Activated T-helper 2 cell treated with anti-CD3 and anti-CD28 coated beads, Interferon-gamma antibody, Interleukin-2, Interleukin-4, amounts not matched to agents 10 μg/mL and 5 μg/mL and 100 μg/mL, durations not matched to agents 14 hours and 24 hours and 36 hours (primary cell): Measurements from ENCODE around the gene MRFAP1L1. TPM values are rescaled to one million over a fixed set of nuclear protein-coding genes. Genes with fewer than 3 reads are reported as not detected.
"Not testable (repeated sequence)": the region's sequence is repeated elsewhere in the genome, so short reads cannot be mapped to it uniquely, and the experiment has no call there.

Experiments
- DNase-seq: peaks from one replicate; pipeline ENCODE4 v3.0.0; 2021; ENCODE audit warnings: low spot score
- H3K27ac Mint-ChIP-seq: one replicate; pipeline ENCODE4 v1.8.0; 2021; ENCODE audit warnings: mixed read lengths
- H3K27me3 Mint-ChIP-seq: one replicate; pipeline ENCODE4 v1.8.0; 2021; ENCODE audit warnings: low read depth, mixed read lengths
- H3K36me3 Mint-ChIP-seq: one replicate; pipeline ENCODE4 v1.8.0; 2021; ENCODE audit warnings: low read depth, mixed read lengths
- H3K4me1 Mint-ChIP-seq: one replicate; pipeline ENCODE4 v1.8.0; 2021; ENCODE audit warnings: low read depth, mixed read lengths
- H3K4me3 Mint-ChIP-seq: one replicate; pipeline ENCODE4 v1.8.0; 2021; ENCODE audit warnings: low read depth, mild to moderate bottlenecking, moderate library complexity, mixed read lengths
- H3K9me3 Mint-ChIP-seq: one replicate; pipeline ENCODE4 v1.8.0; 2021; ENCODE audit warnings: mixed read lengths
- intact Hi-C: fragments of 100-400 bp; cut with micrococcal nuclease; formaldehyde crosslinking; loops from one replicate; pipeline ENCODE4 v1.15.1; 2023
- total RNA-seq: library from RNA; stranded (reverse); gene quantifications from 2 replicates; pipeline ENCODE4 v1.2.3, GENCODE V29; 2022

The MRFAP1L1 gene
- total RNA-seq = 46.6 and 49.6 TPM in 2 replicates

GRCh38 chr4:6709230-6710114 lies at the start of gene MRFAP1L1:
Gene MRFAP1L1 (minus strand): TSS chr4:6709865. CDS start chr4:6709629, 236 bp downstream.
- peaks cover 4% of the 10 kb centered on the region for H3K9me3 Mint-ChIP-seq
- H3K4me1 Mint-ChIP-seq = peaks cover 51% of the 10 kb centered on the region
- intact Hi-C loops = loop anchor here (1.0 to 10.0 kb wide), 6 partner anchors 13 to 278 kb away; partner anchors contain the start of genes KIAA0232, MAN2B2 and MRFAP1
- H3K36me3 Mint-ChIP-seq = peaks cover 52% of the 10 kb centered on the region
- H3K27ac Mint-ChIP-seq = peak within 1 kb of the TSS; percentile 95
- H3K27me3 Mint-ChIP-seq = peaks cover 2% of the 10 kb centered on the region
- H3K4me3 Mint-ChIP-seq = peak within 1 kb of the TSS; percentile 94
- peak; percentile 94 for DNase-seq

GRCh38 chr4:6758728-6759127 lies 49.1 kb upstream of the MRFAP1L1 start:
- Mint-ChIP-seq H3K4me1 (peaks cover 2% of the 10 kb centered on the region), H3K36me3 (no peaks in the 10 kb centered on the region), H3K9me3 (no peaks in the 10 kb centered on the region), H3K27me3 (peaks cover 5% of the 10 kb centered on the region), H3K27ac (no peak overlapping the region), H3K4me3 (no peak overlapping the region)
- DNase-seq = no peak
- intact Hi-C loops = no loop called here

GRCh38 chr4:6756345-6756744 lies 46.7 kb upstream of the MRFAP1L1 start:
- intact Hi-C loops, DNase-seq, H3K36me3 Mint-ChIP-seq, H3K27me3 Mint-ChIP-seq, H3K4me1 Mint-ChIP-seq, H3K9me3 Mint-ChIP-seq, H3K4me3 Mint-ChIP-seq, H3K27ac Mint-ChIP-seq: not testable (repeated sequence)

- intact Hi-C loops = no loop called here
- Mint-ChIP-seq H3K4me1 (peaks cover 9% of the 10 kb centered on the region), H3K27me3 (no peaks in the 10 kb centered on the region), H3K36me3 (no peaks in the 10 kb centered on the region), H3K27ac (no peak overlapping the region), H3K4me3 (no peak overlapping the region), H3K9me3 (no peaks in the 10 kb centered on the region)
- DNase-seq = no peak
Measured at GRCh38 chr4:6755088-6755753, 45.6 kb upstream of the MRFAP1L1 start.

- intact Hi-C loops = no loop called here
- Mint-ChIP-seq H3K36me3 (no peaks in the 10 kb centered on the region), H3K4me3 (no peak overlapping the region), H3K27me3 (no peaks in the 10 kb centered on the region), H3K4me1 (peaks cover 9% of the 10 kb centered on the region), H3K27ac (no peak overlapping the region), H3K9me3 (no peaks in the 10 kb centered on the region)
- no peak for DNase-seq
Measured at GRCh38 chr4:6754481-6755087, 44.9 kb upstream of the MRFAP1L1 start.

GRCh38 chr4:6753891-6754290 lies 44.2 kb upstream of the MRFAP1L1 start:
- no peaks in the 10 kb centered on the region for H3K9me3 Mint-ChIP-seq
- no peak overlapping the region for H3K4me3 Mint-ChIP-seq
- H3K27ac Mint-ChIP-seq = no peak overlapping the region
- peaks cover 9% of the 10 kb centered on the region for H3K4me1 Mint-ChIP-seq
- no peaks in the 10 kb centered on the region for H3K36me3 Mint-ChIP-seq
- no peak for DNase-seq
- intact Hi-C loops = no loop called here
- no peaks in the 10 kb centered on the region for H3K27me3 Mint-ChIP-seq

- Mint-ChIP-seq H3K27me3 (no peaks in the 10 kb centered on the region), H3K36me3 (no peaks in the 10 kb centered on the region), H3K4me3 (no peak overlapping the region), H3K27ac (no peak overlapping the region), H3K4me1 (peaks cover 9% of the 10 kb centered on the region), H3K9me3 (no peaks in the 10 kb centered on the region)
- intact Hi-C loops = no loop called here
- no peak for DNase-seq
Measured at GRCh38 chr4:6753103-6753560, 43.5 kb upstream of the MRFAP1L1 start.

GRCh38 chr4:6752486-6752829 lies 42.8 kb upstream of the MRFAP1L1 start:
- intact Hi-C loops = no loop called here
- Mint-ChIP-seq H3K36me3 (no peaks in the 10 kb centered on the region), H3K4me1 (peaks cover 9% of the 10 kb centered on the region), H3K27me3 (no peaks in the 10 kb centered on the region), H3K9me3 (no peaks in the 10 kb centered on the region), H3K27ac (no peak overlapping the region), H3K4me3 (no peak overlapping the region)
- DNase-seq = no peak

- peak overlapping the region; percentile 17 for H3K4me3 Mint-ChIP-seq
Measured at GRCh38 chr4:6751611-6752485, 42.2 kb upstream of the MRFAP1L1 start.

GRCh38 chr4:6750286-6751221 lies 40.9 kb upstream of the MRFAP1L1 start:
- no peaks in the 10 kb centered on the region for H3K27me3 Mint-ChIP-seq
- intact Hi-C loops = no loop called here
- no peak for DNase-seq
- H3K4me1 Mint-ChIP-seq = peaks cover 9% of the 10 kb centered on the region
- H3K36me3 Mint-ChIP-seq = no peaks in the 10 kb centered on the region
- H3K4me3 Mint-ChIP-seq = no peak overlapping the region
- no peak overlapping the region for H3K27ac Mint-ChIP-seq
- H3K9me3 Mint-ChIP-seq = no peaks in the 10 kb centered on the region

More at GRCh38 chr4:6751611-6752485, 42.2 kb upstream of the MRFAP1L1 start:
- Mint-ChIP-seq H3K27ac (no peak overlapping the region), H3K36me3 (no peaks in the 10 kb centered on the region), H3K27me3 (no peaks in the 10 kb centered on the region), H3K9me3 (no peaks in the 10 kb centered on the region), H3K4me1 (peaks cover 9% of the 10 kb centered on the region)
- intact Hi-C loops = no loop called here
- no peak for DNase-seq

- peaks cover 2% of the 10 kb centered on the region for H3K27me3 Mint-ChIP-seq
- no peak overlapping the region for H3K27ac Mint-ChIP-seq
- no peaks in the 10 kb centered on the region for H3K9me3 Mint-ChIP-seq
- intact Hi-C loops = no loop called here
- H3K36me3 Mint-ChIP-seq = no peaks in the 10 kb centered on the region
- no peak for DNase-seq
- H3K4me3 Mint-ChIP-seq = no peak overlapping the region
- H3K4me1 Mint-ChIP-seq = peaks cover 9% of the 10 kb centered on the region
Measured at GRCh38 chr4:6749340-6750171, 39.9 kb upstream of the MRFAP1L1 start.
